ENCODE data around the gene C3. TPM values are rescaled to one million over a fixed set of nuclear protein-coding genes. Genes with fewer than 3 reads are reported as not detected.

Gene C3
- total and polyA plus RNA-seq, 2 of the 13 experiments (the other 11 are each of a cell fraction or from before 2014, with no cell fraction given), result 1,455 to 6,272 TPM

- TF ChIP-seq, protein P1, sequence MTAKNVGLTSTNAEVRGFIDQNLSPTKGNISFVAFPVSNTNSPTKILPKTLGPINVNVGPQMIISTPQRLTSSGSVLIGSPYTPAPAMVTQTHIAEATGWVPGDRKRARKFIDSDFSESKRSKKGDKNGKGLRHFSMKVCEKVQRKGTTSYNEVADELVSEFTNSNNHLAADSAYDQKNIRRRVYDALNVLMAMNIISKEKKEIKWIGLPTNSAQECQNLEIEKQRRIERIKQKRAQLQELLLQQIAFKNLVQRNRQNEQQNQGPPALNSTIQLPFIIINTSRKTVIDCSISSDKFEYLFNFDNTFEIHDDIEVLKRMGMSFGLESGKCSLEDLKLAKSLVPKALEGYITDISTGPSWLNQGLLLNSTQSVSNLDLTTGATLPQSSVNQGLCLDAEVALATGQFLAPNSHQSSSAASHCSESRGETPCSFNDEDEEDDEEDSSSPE (CRISPR knock-in tag; IDR thresholded peaks at IDR 0.05), result peak; percentile 54
- TF ChIP-seq ZNF333 (CRISPR knock-in tag; IDR thresholded peaks at IDR 0.05; ENCODE audit: borderline replicate concordance) (0 out of 2 replicates have a peak, but pooled peaks have one; percentile 70), SPEN (CRISPR knock-in tag; IDR thresholded peaks at IDR 0.05; ENCODE audit: low read depth) (0 out of 2 replicates have a peak, but pooled peaks have one; percentile 58), NFYB (CRISPR knock-in tag; IDR thresholded peaks at IDR 0.05) (peak; percentile 99), KDM3A (CRISPR knock-in tag; IDR thresholded peaks at IDR 0.05; ENCODE audit: low read depth) (no peak), FOXA1 (IDR thresholded peaks at IDR 0.05) (no peak), FOXA1 (CRISPR knock-in tag; IDR thresholded peaks at IDR 0.05) (no peak), HBP1 (CRISPR knock-in tag; IDR thresholded peaks at IDR 0.05; ENCODE audit: low read depth) (peak; percentile 15; the same call in 1 of the 2 replicates)
- TF ChIP-seq, protein P2, sequence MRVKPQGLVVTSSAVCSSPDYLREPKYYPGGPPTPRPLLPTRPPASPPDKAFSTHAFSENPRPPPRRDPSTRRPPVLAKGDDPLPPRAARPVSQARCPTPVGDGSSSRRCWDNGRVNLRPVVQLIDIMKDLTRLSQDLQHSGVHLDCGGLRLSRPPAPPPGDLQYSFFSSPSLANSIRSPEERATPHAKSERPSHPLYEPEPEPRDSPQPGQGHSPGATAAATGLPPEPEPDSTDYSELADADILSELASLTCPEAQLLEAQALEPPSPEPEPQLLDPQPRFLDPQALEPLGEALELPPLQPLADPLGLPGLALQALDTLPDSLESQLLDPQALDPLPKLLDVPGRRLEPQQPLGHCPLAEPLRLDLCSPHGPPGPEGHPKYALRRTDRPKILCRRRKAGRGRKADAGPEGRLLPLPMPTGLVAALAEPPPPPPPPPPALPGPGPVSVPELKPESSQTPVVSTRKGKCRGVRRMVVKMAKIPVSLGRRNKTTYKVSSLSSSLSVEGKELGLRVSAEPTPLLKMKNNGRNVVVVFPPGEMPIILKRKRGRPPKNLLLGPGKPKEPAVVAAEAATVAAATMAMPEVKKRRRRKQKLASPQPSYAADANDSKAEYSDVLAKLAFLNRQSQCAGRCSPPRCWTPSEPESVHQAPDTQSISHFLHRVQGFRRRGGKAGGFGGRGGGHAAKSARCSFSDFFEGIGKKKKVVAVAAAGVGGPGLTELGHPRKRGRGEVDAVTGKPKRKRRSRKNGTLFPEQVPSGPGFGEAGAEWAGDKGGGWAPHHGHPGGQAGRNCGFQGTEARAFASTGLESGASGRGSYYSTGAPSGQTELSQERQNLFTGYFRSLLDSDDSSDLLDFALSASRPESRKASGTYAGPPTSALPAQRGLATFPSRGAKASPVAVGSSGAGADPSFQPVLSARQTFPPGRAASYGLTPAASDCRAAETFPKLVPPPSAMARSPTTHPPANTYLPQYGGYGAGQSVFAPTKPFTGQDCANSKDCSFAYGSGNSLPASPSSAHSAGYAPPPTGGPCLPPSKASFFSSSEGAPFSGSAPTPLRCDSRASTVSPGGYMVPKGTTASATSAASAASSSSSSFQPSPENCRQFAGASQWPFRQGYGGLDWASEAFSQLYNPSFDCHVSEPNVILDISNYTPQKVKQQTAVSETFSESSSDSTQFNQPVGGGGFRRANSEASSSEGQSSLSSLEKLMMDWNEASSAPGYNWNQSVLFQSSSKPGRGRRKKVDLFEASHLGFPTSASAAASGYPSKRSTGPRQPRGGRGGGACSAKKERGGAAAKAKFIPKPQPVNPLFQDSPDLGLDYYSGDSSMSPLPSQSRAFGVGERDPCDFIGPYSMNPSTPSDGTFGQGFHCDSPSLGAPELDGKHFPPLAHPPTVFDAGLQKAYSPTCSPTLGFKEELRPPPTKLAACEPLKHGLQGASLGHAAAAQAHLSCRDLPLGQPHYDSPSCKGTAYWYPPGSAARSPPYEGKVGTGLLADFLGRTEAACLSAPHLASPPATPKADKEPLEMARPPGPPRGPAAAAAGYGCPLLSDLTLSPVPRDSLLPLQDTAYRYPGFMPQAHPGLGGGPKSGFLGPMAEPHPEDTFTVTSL (CRISPR knock-in tag; IDR thresholded peaks at IDR 0.05; ENCODE audit: borderline replicate concordance), result no peak
Observed at GRCh38 chr19:6737284-6737872, 16.9 kb upstream of the C3 start, which contains the start of gene GPR108 (continued).
